ENCODE results near the gene B3GNT3.

DNA sequence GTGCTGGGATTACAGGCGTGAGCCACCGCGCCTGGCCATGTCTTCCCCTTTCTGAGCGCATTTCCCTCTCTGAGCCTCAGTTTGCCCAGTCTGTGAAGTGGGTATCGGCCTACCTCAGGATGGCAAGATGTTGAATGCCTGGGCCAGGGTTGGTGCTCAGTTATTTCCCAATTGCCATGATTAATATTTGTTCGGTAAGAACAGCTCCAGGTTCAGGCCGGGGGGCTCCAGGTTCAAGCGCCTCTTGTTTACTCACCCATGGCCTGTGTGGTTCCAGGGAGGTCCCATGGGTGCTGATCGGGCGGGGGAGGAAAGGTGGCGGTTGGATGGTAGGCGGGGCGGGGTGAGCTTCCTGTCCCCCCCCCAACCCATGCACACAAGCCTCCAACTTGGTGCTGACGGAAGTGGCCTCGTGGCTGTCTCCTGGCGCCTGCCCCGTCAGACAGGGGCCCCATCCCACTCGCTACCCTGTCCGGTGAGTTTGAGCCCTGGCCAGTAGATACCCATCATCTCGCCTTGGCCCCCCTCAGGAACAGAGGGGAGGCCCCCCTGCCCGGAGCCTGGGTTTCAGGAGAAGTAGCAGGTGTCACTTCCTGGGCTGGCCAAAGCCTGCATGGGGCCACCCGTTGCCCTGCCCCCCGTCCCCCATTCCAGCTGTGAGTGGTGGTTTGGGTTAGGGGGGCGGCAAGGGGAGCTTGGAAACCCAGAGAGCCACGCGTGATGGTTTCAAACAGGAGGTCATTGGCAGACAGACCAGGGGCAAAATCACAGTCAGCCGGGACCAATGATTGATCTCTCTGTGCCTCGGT, 43.6 kb upstream of the B3GNT3 start, which contains the start of gene FCHO1:
- TF ChIP-seq CTCF (IDR thresholded peaks at IDR 0.05) (no peak), POLR2A (IDR thresholded peaks at IDR 0.05) (no peak)
